HEK293 (cell line): Measurements from ENCODE around the gene GGA1.

Source experiments
- BCL11A ChIP-seq: fragments of 450-650 bp; formaldehyde crosslinking; IDR thresholded peaks from 2 replicates; pipeline ENCODE4 v1.5.1; 2016; ENCODE audit warnings: low read depth, missing biosample characterization, missing genetic modification characterization
- BCL6B ChIP-seq: fragments of 450-650 bp; formaldehyde crosslinking; IDR thresholded peaks from 2 replicates; pipeline ENCODE4 v1.5.1; 2017; ENCODE audit warnings: missing biosample characterization, missing genetic modification characterization
- FEZF1 ChIP-seq: fragments of 450-650 bp; formaldehyde crosslinking; IDR thresholded peaks from 2 replicates; pipeline ENCODE4 v1.5.1; 2016; ENCODE audit warnings: missing biosample characterization, missing genetic modification characterization
- GLI4 ChIP-seq: fragments of 450-650 bp; formaldehyde crosslinking; IDR thresholded peaks from 2 replicates; pipeline ENCODE4 v1.5.1; 2016; ENCODE audit warnings: missing biosample characterization, missing genetic modification characterization
- HIC1 ChIP-seq: fragments of 450-650 bp; formaldehyde crosslinking; IDR thresholded peaks from 2 replicates; pipeline ENCODE4 v1.5.1; 2016; ENCODE audit warnings: missing biosample characterization, missing genetic modification characterization
- PATZ1 ChIP-seq: fragments of 450-650 bp; formaldehyde crosslinking; IDR thresholded peaks from 2 replicates; pipeline ENCODE4 v1.5.1; 2016; ENCODE audit warnings: missing biosample characterization, missing genetic modification characterization
- TCF7L2 ChIP-seq: IDR thresholded peaks from 2 replicates; pipeline ENCODE4 v1.6.1; 2011; ENCODE audit warnings: low read depth, mild to moderate bottlenecking, inconsistent platforms, low read length, moderate library complexity, borderline replicate concordance
- YY1 ChIP-seq: fragments of 450-650 bp; formaldehyde crosslinking; IDR thresholded peaks from 2 replicates; pipeline ENCODE4 v1.5.1; 2018; ENCODE audit warnings: missing biosample characterization, missing genetic modification characterization
- ZBTB26 ChIP-seq: fragments of 450-650 bp; formaldehyde crosslinking; optimal IDR thresholded peaks from 2 replicates; pipeline ENCODE3; 2016; ENCODE audit warnings: missing biosample characterization, mild to moderate bottlenecking, missing genetic modification characterization
- ZBTB49 ChIP-seq: fragments of 450-650 bp; formaldehyde crosslinking; IDR thresholded peaks from 2 replicates; pipeline ENCODE4 v1.5.1; 2016; ENCODE audit warnings: missing biosample characterization, missing genetic modification characterization, low read depth
- ZIC2 ChIP-seq: fragments of 450-650 bp; formaldehyde crosslinking; IDR thresholded peaks from 2 replicates; pipeline ENCODE4 v1.5.1; 2016; ENCODE audit warnings: missing biosample characterization, missing genetic modification characterization
- ZNF10 ChIP-seq: fragments of 450-650 bp; formaldehyde crosslinking; IDR thresholded peaks from 2 replicates; pipeline ENCODE4 v1.5.1; 2017; ENCODE audit warnings: missing biosample characterization, missing genetic modification characterization
- ZNF146 ChIP-seq: fragments of 450-650 bp; formaldehyde crosslinking; IDR thresholded peaks from 2 replicates; pipeline ENCODE4 v1.5.1; 2016; ENCODE audit warnings: missing biosample characterization, missing genetic modification characterization
- ZNF157 ChIP-seq: fragments of 450-650 bp; formaldehyde crosslinking; IDR thresholded peaks from 2 replicates; pipeline ENCODE4 v1.5.1; 2016; ENCODE audit warnings: missing biosample characterization, missing genetic modification characterization
- ZNF221 ChIP-seq: fragments of 450-650 bp; formaldehyde crosslinking; IDR thresholded peaks from 2 replicates; pipeline ENCODE4 v1.5.1; 2017; ENCODE audit warnings: missing biosample characterization, missing genetic modification characterization, borderline replicate concordance
- ZNF324 ChIP-seq: fragments of 450-650 bp; formaldehyde crosslinking; IDR thresholded peaks from 2 replicates; pipeline ENCODE4 v1.5.1; 2016; ENCODE audit warnings: missing biosample characterization, missing genetic modification characterization
- ZNF341 ChIP-seq: fragments of 450-650 bp; formaldehyde crosslinking; IDR thresholded peaks from 2 replicates; pipeline ENCODE4; 2016; ENCODE audit warnings: low read depth, missing biosample characterization, missing genetic modification characterization
- ZNF394 ChIP-seq: fragments of 450-650 bp; formaldehyde crosslinking; IDR thresholded peaks from 2 replicates; pipeline ENCODE4 v1.5.1; 2016; ENCODE audit warnings: missing biosample characterization, missing genetic modification characterization, mild to moderate bottlenecking, moderate library complexity, borderline replicate concordance
- ZNF433 ChIP-seq: fragments of 450-650 bp; formaldehyde crosslinking; IDR thresholded peaks from 2 replicates; pipeline ENCODE4 v1.5.1; 2016; ENCODE audit warnings: missing biosample characterization, missing genetic modification characterization, low read depth
- ZNF501 ChIP-seq: fragments of 450-650 bp; formaldehyde crosslinking; IDR thresholded peaks from 2 replicates; pipeline ENCODE4 v1.5.1; 2016; ENCODE audit warnings: missing biosample characterization, missing genetic modification characterization
- ZNF558 ChIP-seq: fragments of 450-650 bp; formaldehyde crosslinking; IDR thresholded peaks from 2 replicates; pipeline ENCODE4 v1.5.1; 2016; ENCODE audit warnings: missing biosample characterization, missing genetic modification characterization
- ZNF560 ChIP-seq: fragments of 450-650 bp; formaldehyde crosslinking; IDR thresholded peaks from 2 replicates; pipeline ENCODE4 v1.5.1; 2017; ENCODE audit warnings: missing biosample characterization, missing genetic modification characterization, borderline replicate concordance
- ZNF621 ChIP-seq: fragments of 450-650 bp; formaldehyde crosslinking; IDR thresholded peaks from 2 replicates; pipeline ENCODE4 v1.5.1; 2017; ENCODE audit warnings: missing biosample characterization, missing genetic modification characterization
- ZNF623 ChIP-seq: fragments of 450-650 bp; formaldehyde crosslinking; IDR thresholded peaks from 2 replicates; pipeline ENCODE4 v1.5.1; 2016; ENCODE audit warnings: missing biosample characterization, missing genetic modification characterization
- ZNF664 ChIP-seq: fragments of 450-650 bp; formaldehyde crosslinking; IDR thresholded peaks from 2 replicates; pipeline ENCODE4 v1.5.1; 2016; ENCODE audit warnings: missing biosample characterization, missing genetic modification characterization
- ZNF692 ChIP-seq: fragments of 450-650 bp; formaldehyde crosslinking; IDR thresholded peaks from 2 replicates; pipeline ENCODE4 v1.5.1; 2016; ENCODE audit warnings: missing biosample characterization, missing genetic modification characterization
- ZNF707 ChIP-seq: fragments of 450-650 bp; formaldehyde crosslinking; IDR thresholded peaks from 2 replicates; pipeline ENCODE4 v1.5.1; 2016; ENCODE audit warnings: missing biosample characterization, missing genetic modification characterization
- ZNF785 ChIP-seq: fragments of 450-650 bp; formaldehyde crosslinking; IDR thresholded peaks from 2 replicates; pipeline ENCODE4 v1.5.1; 2016; ENCODE audit warnings: missing biosample characterization, missing genetic modification characterization
- ZNF843 ChIP-seq: fragments of 450-650 bp; formaldehyde crosslinking; IDR thresholded peaks from 2 replicates; pipeline ENCODE4 v1.5.1; 2016; ENCODE audit warnings: missing biosample characterization, missing genetic modification characterization

Gene GGA1

GRCh38 chr22:37561212-37562048, 47.2 kb upstream of the GGA1 start (continued):
- no peak for TF ChIP-seq ZNF221 (tag by site-specific recombination)
- TF ChIP-seq ZNF341: peak; percentile 68
- no peak for TF ChIP-seq ZNF157 (tag by site-specific recombination)
- peak; percentile 87 for TF ChIP-seq ZNF692
- peak; percentile 60; the same call in 1 of the 2 replicates for TF ChIP-seq GLI4
- TF ChIP-seq ZNF843 (tag by site-specific recombination): no peak
- no peak; the same call in none of the 2 replicates for TF ChIP-seq ZNF324 (tag by site-specific recombination)
- TF ChIP-seq ZNF501: 0 out of 2 replicates have a peak, but pooled peaks have one; percentile 31
- no peak for TF ChIP-seq ZNF707 (tag by site-specific recombination)
- peak; percentile 57 for TF ChIP-seq ZIC2
- TF ChIP-seq HIC1 (tag by site-specific recombination): peak; percentile 95
- TF ChIP-seq ZNF621 (tag by site-specific recombination): no peak
- no peak for TF ChIP-seq ZNF146 (tag by site-specific recombination)
- TF ChIP-seq TCF7L2: no peak
- TF ChIP-seq ZNF558 (tag by site-specific recombination): no peak
- TF ChIP-seq ZNF664 (tag by site-specific recombination): no peak
- peak; percentile 100 for TF ChIP-seq PATZ1 (tag by site-specific recombination)
- 0 out of 2 replicates have a peak, but pooled peaks have one; percentile 8 for TF ChIP-seq ZNF10 (tag by site-specific recombination)
- TF ChIP-seq ZNF623 (tag by site-specific recombination): no peak
- no peak for TF ChIP-seq YY1 (tag by site-specific recombination)
- no peak for TF ChIP-seq BCL6B (tag by site-specific recombination)
- TF ChIP-seq BCL11A (tag by site-specific recombination): peak; percentile 87
- TF ChIP-seq ZNF394 (tag by site-specific recombination): peak; percentile 23; the same call in 1 of the 2 replicates
- TF ChIP-seq ZNF560 (tag by site-specific recombination): no peak
- peak; percentile 80 for TF ChIP-seq ZBTB26 (tag by site-specific recombination)
- TF ChIP-seq ZNF433: no peak
- no peak for TF ChIP-seq FEZF1
- no peak for TF ChIP-seq ZBTB49 (tag by site-specific recombination)
- TF ChIP-seq ZNF785 (tag by site-specific recombination): peak; percentile 79; the same call in 1 of the 2 replicates
